GM12878 (cell line): ENCODE data around the gene EHBP1. TPM values are rescaled to one million over a fixed set of nuclear protein-coding genes. Genes with fewer than 3 reads are reported as not detected.

ENCODE experiments used
- ATAC-seq: fragments of 200-7000 bp; cut with Tn5 transposase; 3 replicates; pipeline ENCODE4 v1.9.1; 2020; ENCODE audit warnings: mild to moderate bottlenecking, moderate library complexity
- BruUV-seq: library from RNA; stranded (reverse); fragments of 400-500 nt; replicated peaks from 2 replicates; lab custom pipeline; 2021; lab: Mats Ljungman, UMichigan
- CTCF ChIA-PET: fragments of 300-600 bp; sonication (Branson Sonifier 250); formaldehyde crosslinking; extraction: SDS; loops from one replicate; lab custom pipeline; 2021; ENCODE audit warnings: inconsistent platforms; lab: Yijun Ruan, JAX
- POLR2A ChIA-PET: fragments of 350-600 bp; formaldehyde crosslinking; extraction: SDS; loops from one replicate; lab custom pipeline; 2021; ENCODE audit warnings: inconsistent platforms; lab: Charles Lee
- RAD21 ChIA-PET: fragments of 300-600 bp; sonication (Branson Sonifier 250); formaldehyde crosslinking; loops from one replicate; lab custom pipeline; 2023; ENCODE audit warnings: antibody characterized with exemption; ENCODE audit not compliant: unreplicated experiment; lab: Charles Lee
- SMC1A ChIA-PET: fragments of 300-600 bp; sonication (Branson Sonifier 250); formaldehyde crosslinking; loops from one replicate; lab custom pipeline; 2023; ENCODE audit not compliant: unreplicated experiment, uncharacterized antibody; lab: Charles Lee
- DNase-seq: peaks from one replicate; pipeline ENCODE4 v3.0.0-alpha.2; 2011; ENCODE audit warnings: low read depth, low spot score
- FAIRE-seq: peaks from 3 replicates; lab custom pipeline; 2011; peaks lifted over from hg19 to GRCh38; lab: Jason Lieb, UNC
- H2AFZ ChIP-seq: 2 replicates; pipeline ENCODE4 v1.6.0; 2011; ENCODE audit warnings: low read depth, low read length, control low read depth; ENCODE audit not compliant: control insufficient read depth
- H3K27ac ChIP-seq: 2 replicates; pipeline ENCODE4 v1.5.1; 2011; ENCODE audit warnings: control low read depth; ENCODE audit not compliant: control insufficient read depth, insufficient read depth
- H3K27me3 ChIP-seq, 2 experiments: replicated peaks in 1 of 2; 2 replicates each; pipeline versions ENCODE4 v1.6.0 to v1.6.1; 2011; ENCODE audit warnings: low read length in 1 of 2; ENCODE audit not compliant: control insufficient read depth in 2 of 2, insufficient read depth in 2 of 2
- H3K36me3 ChIP-seq, 2 experiments: 2 replicates each; pipeline ENCODE4 v1.5.1; 2011; ENCODE audit warnings: low read length in 1 of 2; ENCODE audit not compliant: control insufficient read depth in 2 of 2, insufficient read depth in 2 of 2
- H3K4me1 ChIP-seq: 2 replicates; pipeline ENCODE4 v1.6.1; 2011; ENCODE audit warnings: mild to moderate bottlenecking, low read length, moderate library complexity, mixed read lengths; ENCODE audit not compliant: control insufficient read depth, insufficient read depth
- H3K4me2 ChIP-seq: 2 replicates; pipeline ENCODE4 v1.6.0; 2011; ENCODE audit warnings: control low read depth; ENCODE audit not compliant: control insufficient read depth, insufficient read depth
- H3K4me3 ChIP-seq: fragments of 200-600 bp; sonication (generic); 2 replicates; pipeline ENCODE4 v1.5.1; 2016
- H3K79me2 ChIP-seq: 2 replicates; pipeline ENCODE4 v1.6.0; 2011; ENCODE audit warnings: low read length; ENCODE audit not compliant: control insufficient read depth, insufficient read depth
- H3K9ac ChIP-seq: 2 replicates; pipeline ENCODE4 v1.8.0; 2011; ENCODE audit warnings: low read length, control low read depth, mixed read lengths; ENCODE audit not compliant: control insufficient read depth, insufficient read depth
- H3K9me3 ChIP-seq: replicated peaks from 3 replicates; pipeline ENCODE4 v1.5.1; 2011; ENCODE audit warnings: mild to moderate bottlenecking, low read length; ENCODE audit not compliant: control insufficient read depth, insufficient read depth
- H4K20me1 ChIP-seq: 2 replicates; pipeline ENCODE4 v1.6.0; 2011; ENCODE audit not compliant: control insufficient read depth, insufficient read depth
- CTCF ChIP-seq, 3 experiments: IDR thresholded peaks in 2 of 3; conservative IDR thresholded peaks in 1 of 3; 2 replicates each; pipeline ENCODE4 v1.5.1; 2011; ENCODE audit warnings: low read depth in 3 of 3, low read length in 3 of 3, mild to moderate bottlenecking in 3 of 3, control low read depth in 2 of 3, moderate library complexity in 2 of 3, inconsistent platforms in 1 of 3, mixed read lengths in 1 of 3; ENCODE audit not compliant: control insufficient read depth in 2 of 3, insufficient read depth in 1 of 3; ENCODE audit errors: extremely low read depth in 1 of 3
- CUX1 ChIP-seq: IDR thresholded peaks from 2 replicates; pipeline ENCODE4 v1.6.1; 2012; ENCODE audit warnings: improper control_type of control experiment, low read depth, low read length; ENCODE audit not compliant: insufficient replicate concordance
- ESRRA ChIP-seq: IDR thresholded peaks from 2 replicates; pipeline ENCODE4 v1.6.1; 2012; ENCODE audit warnings: mild to moderate bottlenecking, low read length, improper control_type of control experiment
- EZH2 ChIP-seq: IDR thresholded peaks from 2 replicates; pipeline ENCODE4 v1.6.1; 2012; ENCODE audit warnings: low read depth, mild to moderate bottlenecking, control low read depth, inconsistent platforms, low read length, borderline replicate concordance; ENCODE audit not compliant: control insufficient read depth
- FOXM1 ChIP-seq: IDR thresholded peaks from 2 replicates; pipeline ENCODE4 v1.6.1; 2012; ENCODE audit warnings: low read depth, mild to moderate bottlenecking, inconsistent platforms, low read length, moderate library complexity
- HCFC1 ChIP-seq: fragments of 150-350 bp; IDR thresholded peaks from 2 replicates; pipeline ENCODE4 v1.6.1; 2014; ENCODE audit warnings: low read length
- IKZF1 ChIP-seq: fragments of 450-650 bp; conservative IDR thresholded peaks from 2 replicates; pipeline ENCODE4 v1.6.1; 2017; ENCODE audit warnings: antibody characterized with exemption, mild to moderate bottlenecking
- LARP7 ChIP-seq: fragments of 450-650 bp; IDR thresholded peaks from 2 replicates; pipeline ENCODE4 v1.6.1; 2017; ENCODE audit warnings: mild to moderate bottlenecking
- MXI1 ChIP-seq: fragments of 150-350 bp; IDR thresholded peaks from 2 replicates; pipeline ENCODE4 v1.6.1; 2011; ENCODE audit warnings: low read depth, mild to moderate bottlenecking, inconsistent platforms, low read length, improper control_type of control experiment
- NFYB ChIP-seq: IDR thresholded peaks from 2 replicates; pipeline ENCODE4 v1.6.1; 2011; ENCODE audit warnings: low read depth, mild to moderate bottlenecking, low read length, improper control_type of control experiment, moderate library complexity; ENCODE audit not compliant: insufficient read depth
- NRF1 ChIP-seq: conservative IDR thresholded peaks from 2 replicates; pipeline ENCODE4 v1.6.1; 2011; ENCODE audit warnings: mild to moderate bottlenecking, low read depth, low read length, improper control_type of control experiment
- SMC3 ChIP-seq: IDR thresholded peaks from 2 replicates; pipeline ENCODE4 v1.6.1; 2011; ENCODE audit warnings: low read length, improper control_type of control experiment, borderline replicate concordance
- YBX1 ChIP-seq: fragments of 450-650 bp; IDR thresholded peaks from 2 replicates; pipeline ENCODE4 v1.6.1; 2016; ENCODE audit warnings: antibody characterized with exemption
- ZNF274 ChIP-seq: IDR thresholded peaks from one replicate; pipeline ENCODE4 v1.8.0; 2011; ENCODE audit not compliant: insufficient read length, insufficient read depth
- WGBS: methylation state at CpG from one replicate; pipeline ENCODE4 v1.1.6; 2016; ENCODE audit warnings: low lambda C conversion rate; ENCODE audit not compliant: insufficient replicate concordance, insufficient coverage; ENCODE audit errors: missing lambda C conversion rate; 5-methylcytosine and 5-hydroxymethylcytosine counted together
- in situ Hi-C: fragments of 300-500 bp; cut with MboI; formaldehyde crosslinking; loops from 9 replicates; pipeline ENCODE4 v1.14.3; 2018; ENCODE audit warnings: mixed read lengths
- intact Hi-C: fragments of 100-400 bp; cut with micrococcal nuclease; formaldehyde crosslinking; loops from one replicate; pipeline ENCODE4 v1.14.2; 2022; ENCODE audit not compliant: unreplicated experiment
- polyA plus RNA-seq, 11 experiments: library from polyadenylated mRNA; depleted of rRNA in 4 of 11; unstranded in 6 of 11; stranded (reverse) in 5 of 11; fragments of >200 nt; fragmentation: Nextera tagmentation in 4 of 11; fragmentation: Illumina TruSeq in 1 of 11; extraction: Ambion mirVana in 4 of 11; extraction: Trizol in 1 of 11; gene quantifications; 1 replicate in 1 of 11; 2 replicates in 10 of 11; pipeline versions ENCODE4 v1.2.1 to v1.2.3, GENCODE V29; 2011 to 2016; ENCODE audit warnings: inconsistent platforms in 2 of 11, missing spikeins in 2 of 11, low read depth in 1 of 11
- total RNA-seq, 4 experiments: library from RNA; depleted of rRNA in 3 of 4; stranded (reverse); fragments of >200 nt in 3 of 4; fragmentation: Illumina TruSeq in 1 of 4; extraction: Trizol in 1 of 4; gene quantifications; 2 replicates each; pipeline versions ENCODE4 v1.2.1 to v1.2.3, GENCODE V29; 2013 to 2021

Gene EHBP1
- total and polyA plus RNA-seq, 10 of the 15 experiments (the other 5 are each of a cell fraction or from before 2014, with no cell fraction given), result 5.7 to 26.1 (median 13.6) TPM

- H3K4me1 ChIP-seq, result no peaks in the 10 kb centered on the region
- ChIA-PET CTCF (no interaction called here), POLR2A (no interaction called here), RAD21 (no interaction called here), SMC1A (interaction anchor here (1.0 kb wide), 1 partner anchor 11 kb away, joined by 3 read pairs; no protein-coding TSS in a partner anchor)
- WGBS, result 98% methylated on average over 14 of the region's 14 CpGs
- no peak for DNase-seq
- no peak overlapping the region for H3K27ac ChIP-seq
- no peak overlapping the region for H3K9ac ChIP-seq
- ATAC-seq, result no peak
- no peaks in the 10 kb centered on the region for H3K9me3 ChIP-seq
- no peaks in the 10 kb centered on the region for H4K20me1 ChIP-seq
- intact Hi-C loops, result no loop called here
- no peaks in the 10 kb centered on the region; a peak in 1 of 4 replicates for H3K36me3 ChIP-seq
- no peak overlapping the region for H3K4me2 ChIP-seq
- in situ Hi-C loops, result no loop called here
- no peaks in the 10 kb centered on the region for H3K79me2 ChIP-seq
- no peak overlapping the region for H2AFZ ChIP-seq
- FAIRE-seq, result no peak
- BruUV-seq, result no TSS peak
- no peak overlapping the region for H3K4me3 ChIP-seq
- H3K27me3 ChIP-seq, result no peaks in the 10 kb centered on the region
- TF ChIP-seq EZH2, result no peak
- TF ChIP-seq NRF1, result no peak
- no peak for TF ChIP-seq MXI1
- TF ChIP-seq YBX1, result no peak
- TF ChIP-seq CUX1, result no peak
- TF ChIP-seq LARP7, result no peak
- TF ChIP-seq NFYB, result no peak
- no peak for TF ChIP-seq CTCF (IDR thresholded peaks at IDR 0.05 in 2 of 3, conservative IDR thresholded peaks at IDR 0.05 in 1 of 3; ENCODE audit: control insufficient read depth in 2 of 3, extremely low read depth in 1 of 3, insufficient read depth in 1 of 3, low read depth in 3 of 3, low read length in 3 of 3)
- no peak for TF ChIP-seq HCFC1
- TF ChIP-seq ZNF274, result no peak
- TF ChIP-seq IKZF1, result no peak
- TF ChIP-seq FOXM1, result no peak
- TF ChIP-seq ESRRA, result no peak
- no peak for TF ChIP-seq SMC3
Observed at GRCh38 chr2:62854600-62855514, 149.3 kb downstream of the EHBP1 start.
